OCI-LY1 (cell line): ENCODE data around the gene IP6K3.

Source experiments
- H2AFZ ChIP-seq: fragments of 200-600 bp; sonication (generic), shearing (Covaris generic); 2 replicates; pipeline ENCODE4 v1.6.0; 2014; ENCODE audit warnings: antibody characterized with exemption, mild to moderate bottlenecking, low read length
- H3F3A ChIP-seq: fragments of 200-600 bp; sonication (generic), shearing (Covaris generic); 2 replicates; pipeline ENCODE4 v1.6.0; 2014; ENCODE audit warnings: mild to moderate bottlenecking, antibody characterized with exemption, low read length, moderate library complexity; ENCODE audit not compliant: insufficient read depth
- H3K27ac ChIP-seq: fragments of 200-600 bp; sonication (generic); 2 replicates; pipeline ENCODE4 v1.5.1; 2014; ENCODE audit warnings: low read length, mixed run types, mild to moderate bottlenecking, low read depth; ENCODE audit not compliant: poor library complexity, severe bottlenecking
- H3K27me3 ChIP-seq: fragments of 200-600 bp; sonication (generic); 2 replicates; pipeline ENCODE4 v1.6.0; 2014; ENCODE audit warnings: antibody characterized with exemption, mild to moderate bottlenecking, low read length, moderate library complexity; ENCODE audit not compliant: insufficient read depth
- H3K36me3 ChIP-seq: fragments of 200-600 bp; sonication (generic); 2 replicates; pipeline ENCODE4 v1.6.1; 2014; ENCODE audit warnings: mild to moderate bottlenecking, antibody characterized with exemption, low read length, moderate library complexity, mixed read lengths; ENCODE audit not compliant: insufficient read depth
- H3K4me1 ChIP-seq: fragments of 200-600 bp; sonication (generic); 2 replicates; pipeline ENCODE4 v1.5.1; 2014; ENCODE audit warnings: mild to moderate bottlenecking, low read length, moderate library complexity; ENCODE audit not compliant: insufficient read depth, severe bottlenecking
- H3K4me2 ChIP-seq: fragments of 200-600 bp; sonication (generic), shearing (Covaris generic); 2 replicates; pipeline ENCODE4 v1.6.1; 2014; ENCODE audit warnings: low read length
- H3K4me3 ChIP-seq: fragments of 200-600 bp; sonication (generic); 2 replicates; pipeline ENCODE4 v1.5.1; 2014; ENCODE audit warnings: low read length, low read depth, mild to moderate bottlenecking, mixed read lengths; ENCODE audit not compliant: poor library complexity, severe bottlenecking
- H3K79me2 ChIP-seq: fragments of 200-600 bp; shearing (Covaris generic); 2 replicates; pipeline ENCODE4 v1.6.1; 2016; ENCODE audit warnings: mixed run types, low read length, mixed read lengths; ENCODE audit not compliant: insufficient read depth
- H3K9ac ChIP-seq: fragments of 200-600 bp; sonication (generic), shearing (Covaris generic); 2 replicates; pipeline ENCODE4 v1.6.1; 2014; ENCODE audit warnings: mild to moderate bottlenecking, low read length, mixed read lengths
- H3K9me2 ChIP-seq: fragments of 200-600 bp; sonication (generic), shearing (Covaris generic); 2 replicates; pipeline ENCODE4 v1.6.1; 2014; ENCODE audit warnings: low read depth, mild to moderate bottlenecking, low read length, mixed read lengths
- H3K9me3 ChIP-seq: fragments of 200-600 bp; shearing (Covaris generic); 2 replicates; pipeline ENCODE4 v1.6.1; 2014; ENCODE audit warnings: low read length, mixed read lengths
- H4K20me1 ChIP-seq: fragments of 200-600 bp; sonication (generic), shearing (Covaris generic); 2 replicates; pipeline ENCODE4 v1.6.0; 2016; ENCODE audit warnings: mild to moderate bottlenecking, low read length; ENCODE audit not compliant: insufficient read depth
- EZH2 ChIP-seq: fragments of 200-600 bp; sonication (generic), shearing (Covaris generic); IDR thresholded peaks from 2 replicates; pipeline ENCODE4 v1.8.0; 2017; ENCODE audit warnings: borderline replicate concordance, mixed run types, mild to moderate bottlenecking, antibody characterized with exemption, low read length, moderate library complexity, mixed read lengths
- TF ChIP-seq, protein P1 (sequence below): fragments of 200-600 bp; sonication (generic), shearing (Covaris generic); IDR thresholded peaks from 2 replicates; pipeline ENCODE4 v1.5.1; 2017; ENCODE audit warnings: mild to moderate bottlenecking, antibody characterized with exemption, low read length, moderate library complexity, mixed read lengths

Gene IP6K3

DNA sequence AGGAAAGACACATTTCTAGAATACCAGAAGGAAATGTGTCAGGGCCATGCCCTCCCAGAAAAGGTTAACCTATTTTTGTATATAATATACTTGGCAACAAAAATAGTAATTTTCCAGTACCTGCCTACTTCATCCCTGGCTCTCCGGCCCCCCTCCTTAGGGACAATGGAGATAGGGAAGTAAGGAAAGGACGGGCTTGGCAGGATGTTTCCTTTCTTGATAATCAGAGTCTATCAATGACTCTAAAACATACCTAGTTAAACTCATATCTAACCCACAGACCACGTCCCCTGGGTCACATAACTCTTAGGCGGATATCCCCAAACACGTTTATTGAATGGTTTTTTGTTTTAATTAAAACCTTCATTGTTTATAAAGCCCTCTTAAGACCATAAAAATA, 47.0 kb downstream of the IP6K3 start:
- H3K4me2 ChIP-seq: no peak overlapping the region
- no peaks in the 10 kb centered on the region for H3K9me2 ChIP-seq
- H3K27ac ChIP-seq: peak overlapping the region; percentile 86
- H3K9me3 ChIP-seq: no peaks in the 10 kb centered on the region
- H4K20me1 ChIP-seq: no peaks in the 10 kb centered on the region
- TF ChIP-seq, protein P1, sequence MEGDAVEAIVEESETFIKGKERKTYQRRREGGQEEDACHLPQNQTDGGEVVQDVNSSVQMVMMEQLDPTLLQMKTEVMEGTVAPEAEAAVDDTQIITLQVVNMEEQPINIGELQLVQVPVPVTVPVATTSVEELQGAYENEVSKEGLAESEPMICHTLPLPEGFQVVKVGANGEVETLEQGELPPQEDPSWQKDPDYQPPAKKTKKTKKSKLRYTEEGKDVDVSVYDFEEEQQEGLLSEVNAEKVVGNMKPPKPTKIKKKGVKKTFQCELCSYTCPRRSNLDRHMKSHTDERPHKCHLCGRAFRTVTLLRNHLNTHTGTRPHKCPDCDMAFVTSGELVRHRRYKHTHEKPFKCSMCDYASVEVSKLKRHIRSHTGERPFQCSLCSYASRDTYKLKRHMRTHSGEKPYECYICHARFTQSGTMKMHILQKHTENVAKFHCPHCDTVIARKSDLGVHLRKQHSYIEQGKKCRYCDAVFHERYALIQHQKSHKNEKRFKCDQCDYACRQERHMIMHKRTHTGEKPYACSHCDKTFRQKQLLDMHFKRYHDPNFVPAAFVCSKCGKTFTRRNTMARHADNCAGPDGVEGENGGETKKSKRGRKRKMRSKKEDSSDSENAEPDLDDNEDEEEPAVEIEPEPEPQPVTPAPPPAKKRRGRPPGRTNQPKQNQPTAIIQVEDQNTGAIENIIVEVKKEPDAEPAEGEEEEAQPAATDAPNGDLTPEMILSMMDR: no peak
- TF ChIP-seq EZH2: no peak
- no peak overlapping the region for H3K4me3 ChIP-seq
- H2AFZ ChIP-seq: no peak overlapping the region
- no peaks in the 10 kb centered on the region for H3K79me2 ChIP-seq
- H3K4me1 ChIP-seq: peaks cover 51% of the 10 kb centered on the region
- H3K36me3 ChIP-seq: peaks cover 64% of the 10 kb centered on the region
- H3K9ac ChIP-seq: no peak overlapping the region
- peaks cover 3% of the 10 kb centered on the region; the same call in 1 of the 2 replicates for H3F3A ChIP-seq
- H3K27me3 ChIP-seq: no peaks in the 10 kb centered on the region

DNA sequence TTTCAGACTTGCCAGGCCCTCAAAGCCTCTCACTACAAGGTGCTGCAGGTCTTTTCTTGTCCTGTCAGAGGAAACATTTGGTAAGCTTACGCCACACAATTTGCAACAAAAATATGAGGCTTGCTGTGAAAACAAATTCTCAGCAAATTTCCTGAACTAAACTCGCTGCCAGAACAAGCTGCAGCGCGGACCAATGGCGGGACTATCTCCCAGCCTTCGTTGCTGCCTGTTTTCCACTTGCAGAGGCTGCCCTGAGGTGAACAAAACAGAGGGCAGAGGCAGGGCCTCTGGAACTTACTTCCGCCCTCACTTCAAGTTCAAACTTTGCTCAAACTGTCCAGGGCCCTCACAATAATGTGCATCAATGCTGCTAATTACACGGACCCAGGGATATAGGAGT, 47.6 kb downstream of the IP6K3 start:
- no peaks in the 10 kb centered on the region for H3K27me3 ChIP-seq
- H3K9me2 ChIP-seq: no peaks in the 10 kb centered on the region
- H3K9me3 ChIP-seq: no peaks in the 10 kb centered on the region
- H4K20me1 ChIP-seq: no peaks in the 10 kb centered on the region
- no peak overlapping the region for H2AFZ ChIP-seq
- H3K79me2 ChIP-seq: no peaks in the 10 kb centered on the region
- peaks cover 3% of the 10 kb centered on the region; the same call in 1 of the 2 replicates for H3F3A ChIP-seq
- H3K4me3 ChIP-seq: no peak overlapping the region
- TF ChIP-seq, protein P1: no peak
- TF ChIP-seq EZH2: no peak
- peak overlapping the region; percentile 86 for H3K27ac ChIP-seq
- peaks cover 70% of the 10 kb centered on the region for H3K36me3 ChIP-seq
- 0 out of 2 replicates have a peak overlapping the region, but pooled peaks have one; percentile 30 for H3K4me2 ChIP-seq
- peak overlapping the region; percentile 43; the same call in 1 of the 2 replicates for H3K9ac ChIP-seq
- H3K4me1 ChIP-seq: peaks cover 48% of the 10 kb centered on the region

DNA sequence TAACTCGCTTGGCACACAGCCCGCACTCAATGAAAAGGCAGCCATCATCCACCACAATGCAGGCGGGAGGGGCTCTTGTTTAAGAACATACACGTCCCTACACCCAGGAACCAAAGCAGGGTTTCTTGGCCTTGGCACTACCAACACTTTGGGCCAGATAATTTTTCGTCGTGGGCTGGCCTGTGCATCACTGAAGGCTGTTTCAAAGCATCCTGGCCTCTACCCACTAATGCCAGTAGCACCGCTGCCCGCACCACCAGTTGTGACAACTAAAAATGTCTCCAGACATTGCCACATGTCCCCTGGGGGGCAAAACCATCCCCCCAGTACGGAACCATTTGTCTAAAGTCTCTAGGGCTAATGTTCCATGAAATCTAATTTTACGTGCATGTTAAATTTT, 48.2 kb downstream of the IP6K3 start:
- H4K20me1 ChIP-seq: no peaks in the 10 kb centered on the region
- H3K79me2 ChIP-seq: no peaks in the 10 kb centered on the region
- H3K4me1 ChIP-seq: peaks cover 48% of the 10 kb centered on the region
- peaks cover 3% of the 10 kb centered on the region; the same call in 1 of the 2 replicates for H3F3A ChIP-seq
- H3K27ac ChIP-seq: peak overlapping the region; percentile 86
- H3K4me2 ChIP-seq: peak overlapping the region; percentile 30; the same call in 1 of the 2 replicates
- TF ChIP-seq EZH2: no peak
- TF ChIP-seq, protein P1: no peak
- H3K9ac ChIP-seq: peak overlapping the region; percentile 43; the same call in 1 of the 2 replicates
- no peaks in the 10 kb centered on the region for H3K9me2 ChIP-seq
- H3K36me3 ChIP-seq: peaks cover 77% of the 10 kb centered on the region
- H3K4me3 ChIP-seq: no peak overlapping the region
- no peaks in the 10 kb centered on the region for H3K9me3 ChIP-seq
- H3K27me3 ChIP-seq: no peaks in the 10 kb centered on the region
- no peak overlapping the region for H2AFZ ChIP-seq
